HEK293 (cell line): ENCODE results near the gene AUH.

Experiments used
- BCL11A ChIP-seq: fragments of 450-650 bp; formaldehyde crosslinking; IDR thresholded peaks from 2 replicates; pipeline ENCODE4 v1.5.1; 2016; ENCODE audit warnings: low read depth, missing biosample characterization, missing genetic modification characterization
- SCRT1 ChIP-seq: fragments of 450-650 bp; formaldehyde crosslinking; IDR thresholded peaks from 2 replicates; pipeline ENCODE4 v1.5.1; 2016; ENCODE audit warnings: missing biosample characterization, missing genetic modification characterization, borderline replicate concordance
- ZBTB49 ChIP-seq: fragments of 450-650 bp; formaldehyde crosslinking; IDR thresholded peaks from 2 replicates; pipeline ENCODE4 v1.5.1; 2016; ENCODE audit warnings: missing biosample characterization, missing genetic modification characterization, low read depth
- ZNF335 ChIP-seq: fragments of 450-650 bp; formaldehyde crosslinking; conservative IDR thresholded peaks from 2 replicates; pipeline ENCODE4 v1.5.1; 2016; ENCODE audit warnings: missing biosample characterization, missing genetic modification characterization
- ZSCAN16 ChIP-seq: fragments of 450-650 bp; formaldehyde crosslinking; IDR thresholded peaks from 2 replicates; pipeline ENCODE4 v1.5.1; 2016; ENCODE audit warnings: missing biosample characterization, missing genetic modification characterization
- TF ChIP-seq, protein P1 (sequence below): fragments of 450-650 bp; formaldehyde crosslinking; IDR thresholded peaks from 2 replicates; pipeline ENCODE4 v1.5.1; 2016; ENCODE audit warnings: missing biosample characterization, missing genetic modification characterization
- TF ChIP-seq, protein P2 (sequence below): fragments of 450-650 bp; formaldehyde crosslinking; IDR thresholded peaks from 2 replicates; pipeline ENCODE4 v1.5.1; 2016; ENCODE audit warnings: missing biosample characterization, missing genetic modification characterization

- TF ChIP-seq SCRT1 (tag by site-specific recombination) (no peak), ZBTB49 (tag by site-specific recombination) (no peak), ZSCAN16 (no peak), BCL11A (tag by site-specific recombination) (no peak), ZNF335 (tag by site-specific recombination) (no peak)
- TF ChIP-seq, protein P1, sequence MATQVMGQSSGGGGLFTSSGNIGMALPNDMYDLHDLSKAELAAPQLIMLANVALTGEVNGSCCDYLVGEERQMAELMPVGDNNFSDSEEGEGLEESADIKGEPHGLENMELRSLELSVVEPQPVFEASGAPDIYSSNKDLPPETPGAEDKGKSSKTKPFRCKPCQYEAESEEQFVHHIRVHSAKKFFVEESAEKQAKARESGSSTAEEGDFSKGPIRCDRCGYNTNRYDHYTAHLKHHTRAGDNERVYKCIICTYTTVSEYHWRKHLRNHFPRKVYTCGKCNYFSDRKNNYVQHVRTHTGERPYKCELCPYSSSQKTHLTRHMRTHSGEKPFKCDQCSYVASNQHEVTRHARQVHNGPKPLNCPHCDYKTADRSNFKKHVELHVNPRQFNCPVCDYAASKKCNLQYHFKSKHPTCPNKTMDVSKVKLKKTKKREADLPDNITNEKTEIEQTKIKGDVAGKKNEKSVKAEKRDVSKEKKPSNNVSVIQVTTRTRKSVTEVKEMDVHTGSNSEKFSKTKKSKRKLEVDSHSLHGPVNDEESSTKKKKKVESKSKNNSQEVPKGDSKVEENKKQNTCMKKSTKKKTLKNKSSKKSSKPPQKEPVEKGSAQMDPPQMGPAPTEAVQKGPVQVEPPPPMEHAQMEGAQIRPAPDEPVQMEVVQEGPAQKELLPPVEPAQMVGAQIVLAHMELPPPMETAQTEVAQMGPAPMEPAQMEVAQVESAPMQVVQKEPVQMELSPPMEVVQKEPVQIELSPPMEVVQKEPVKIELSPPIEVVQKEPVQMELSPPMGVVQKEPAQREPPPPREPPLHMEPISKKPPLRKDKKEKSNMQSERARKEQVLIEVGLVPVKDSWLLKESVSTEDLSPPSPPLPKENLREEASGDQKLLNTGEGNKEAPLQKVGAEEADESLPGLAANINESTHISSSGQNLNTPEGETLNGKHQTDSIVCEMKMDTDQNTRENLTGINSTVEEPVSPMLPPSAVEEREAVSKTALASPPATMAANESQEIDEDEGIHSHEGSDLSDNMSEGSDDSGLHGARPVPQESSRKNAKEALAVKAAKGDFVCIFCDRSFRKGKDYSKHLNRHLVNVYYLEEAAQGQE (tag by site-specific recombination) = no peak
- TF ChIP-seq, protein P2, sequence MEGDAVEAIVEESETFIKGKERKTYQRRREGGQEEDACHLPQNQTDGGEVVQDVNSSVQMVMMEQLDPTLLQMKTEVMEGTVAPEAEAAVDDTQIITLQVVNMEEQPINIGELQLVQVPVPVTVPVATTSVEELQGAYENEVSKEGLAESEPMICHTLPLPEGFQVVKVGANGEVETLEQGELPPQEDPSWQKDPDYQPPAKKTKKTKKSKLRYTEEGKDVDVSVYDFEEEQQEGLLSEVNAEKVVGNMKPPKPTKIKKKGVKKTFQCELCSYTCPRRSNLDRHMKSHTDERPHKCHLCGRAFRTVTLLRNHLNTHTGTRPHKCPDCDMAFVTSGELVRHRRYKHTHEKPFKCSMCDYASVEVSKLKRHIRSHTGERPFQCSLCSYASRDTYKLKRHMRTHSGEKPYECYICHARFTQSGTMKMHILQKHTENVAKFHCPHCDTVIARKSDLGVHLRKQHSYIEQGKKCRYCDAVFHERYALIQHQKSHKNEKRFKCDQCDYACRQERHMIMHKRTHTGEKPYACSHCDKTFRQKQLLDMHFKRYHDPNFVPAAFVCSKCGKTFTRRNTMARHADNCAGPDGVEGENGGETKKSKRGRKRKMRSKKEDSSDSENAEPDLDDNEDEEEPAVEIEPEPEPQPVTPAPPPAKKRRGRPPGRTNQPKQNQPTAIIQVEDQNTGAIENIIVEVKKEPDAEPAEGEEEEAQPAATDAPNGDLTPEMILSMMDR = no peak
These were observed 86.7 kb downstream of the AUH start for GRCh38 chr9:91274949-91275492.
